Ovary (tissue), 9 donors: Measurements from ENCODE around the gene MORN1. TPM values are rescaled to one million over a fixed set of nuclear protein-coding genes. Genes with fewer than 3 reads are reported as not detected.

Experiments
- DNase-seq, 5 donors: peaks; one replicate each; pipeline ENCODE4 v3.0.0-alpha.2; 2019 to 2020
- H3K27ac ChIP-seq, 2 donors: fragments of 200-600 bp; one replicate each; pipeline versions ENCODE4 v1.5.1 to v1.8.0; 2019 to 2022
- H3K27me3 ChIP-seq: fragments of 200-600 bp; one replicate; pipeline ENCODE4 v1.8.0; 2022
- H3K36me3 ChIP-seq: fragments of 200-600 bp; sonication (generic); one replicate; pipeline ENCODE4 v1.5.1; 2019
- H3K4me1 ChIP-seq: one replicate; pipeline ENCODE4 v1.8.1; 2013; ENCODE audit warnings: mild to moderate bottlenecking, moderate library complexity; ENCODE audit not compliant: insufficient read depth
- H3K4me3 ChIP-seq: fragments of 200-600 bp; sonication (generic); one replicate; pipeline ENCODE4 v1.5.1; 2017
- H3K9me3 ChIP-seq, 2 donors: fragments of 200-600 bp in 1 of 2; sonication (generic) in 1 of 2; one replicate each; pipeline versions ENCODE4 v1.5.1 to v1.8.1; 2013 to 2019; ENCODE audit warnings: mild to moderate bottlenecking in 1 of 2, moderate library complexity in 1 of 2
- EP300 ChIP-seq: sonication (generic); formaldehyde crosslinking; IDR thresholded peaks from one replicate; pipeline ENCODE4 v1.6.1; 2017; ENCODE audit warnings: antibody characterized with exemption
- POLR2A ChIP-seq: fragments of 450-650 bp; IDR thresholded peaks from one replicate; pipeline ENCODE4 v1.6.1; 2017; ENCODE audit warnings: antibody characterized with exemption, mild to moderate bottlenecking, moderate library complexity
- WGBS, 3 donors: extraction: QIAGEN DNeasy Blood & Tissue Kit in 1 of 3; methylation state at CpG; one replicate each; pipeline versions ENCODE4 v1.1.5 to v1.1.7; 2013 to 2017; 5-methylcytosine and 5-hydroxymethylcytosine counted together
- intact Hi-C, 4 donors: fragments of 100-400 bp; cut with DNase I; formaldehyde crosslinking; loops; one replicate each; pipeline versions ENCODE4 v1.11.0 to v1.15.1; 2022 to 2023
- polyA plus RNA-seq, 2 donors: library from polyadenylated mRNA; stranded (reverse); fragments of 200-250 nt in 1 of 2; fragments of 350-450 nt in 1 of 2; fragmentation: Illumina TruSeq in 1 of 2; extraction: RNeasy Lipid Tissue Mini Kit (QIAGEN cat#74804) in 1 of 2; gene quantifications; one replicate each; pipeline ENCODE4 v1.2.3, GENCODE V29; 2013 to 2014
- total RNA-seq, 7 donors: library from RNA; depleted of rRNA in 2 of 7; stranded (reverse); fragments of >200 nt in 2 of 7; fragmentation: NEBNext Ultra II Directional in 3 of 7; extraction: Animal tissue kit (Norgen Biotek cat#: 25700) in 3 of 7; gene quantifications; one replicate each; pipeline versions ENCODE4 v1.1.0 to v1.2.4, GENCODE V29; 2016 to 2023
- TF ChIP-seq, protein P1 (sequence below), 3 donors: fragments of 450-650 bp in 2 of 3; fragments of 200-600 bp in 1 of 3; IDR thresholded peaks; one replicate each; pipeline versions ENCODE4 v1.5.1 to v1.8.0; 2016 to 2022; ENCODE audit warnings: antibody characterized with exemption in 3 of 3, mild to moderate bottlenecking in 1 of 3
- donor health status: DM: no; HTN: no; CAD: no; lungs with moderate emphysema.
- donor health status: DM: no; HTN: no; CAD: no.
- donor health status: Bipolar disorder and iron deficiency.
- donor health status: DM: yes; HTN: yes; CAD: no.
- donor health status: DM: no; HTN: no; CAD: no.
- donor health status: DM: yes; HTN: yes; CAD: no.

The MORN1 gene
- total and polyA plus RNA-seq, 9 donors: 1.7 to 24.2 (median 17.7) TPM

DNA sequence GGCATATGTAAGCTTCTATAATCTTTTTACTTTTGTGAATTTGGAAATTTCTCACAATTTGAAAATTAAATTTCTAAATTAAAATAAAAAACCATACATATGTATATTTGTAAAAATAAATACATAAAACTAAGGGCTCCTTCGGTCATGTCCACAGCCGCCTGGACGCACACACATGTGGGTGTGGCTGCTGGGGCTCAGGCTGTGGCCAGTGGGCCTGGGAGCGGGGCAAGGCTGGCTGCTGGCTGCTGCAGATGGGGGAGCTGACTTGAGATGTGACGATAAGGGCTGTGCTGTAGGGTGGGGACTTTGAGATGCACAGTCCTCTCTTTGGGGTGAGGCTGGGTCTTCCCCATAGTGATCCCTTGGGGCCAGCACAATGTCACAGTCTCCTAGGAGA, 5.1 kb upstream of the MORN1 start:
- H3K36me3 ChIP-seq: no peaks in the 10 kb centered on the region
- WGBS, 3 donors: 92 to 93% (median 92%) methylated on average over 5 of the region's 5 CpGs

DNA sequence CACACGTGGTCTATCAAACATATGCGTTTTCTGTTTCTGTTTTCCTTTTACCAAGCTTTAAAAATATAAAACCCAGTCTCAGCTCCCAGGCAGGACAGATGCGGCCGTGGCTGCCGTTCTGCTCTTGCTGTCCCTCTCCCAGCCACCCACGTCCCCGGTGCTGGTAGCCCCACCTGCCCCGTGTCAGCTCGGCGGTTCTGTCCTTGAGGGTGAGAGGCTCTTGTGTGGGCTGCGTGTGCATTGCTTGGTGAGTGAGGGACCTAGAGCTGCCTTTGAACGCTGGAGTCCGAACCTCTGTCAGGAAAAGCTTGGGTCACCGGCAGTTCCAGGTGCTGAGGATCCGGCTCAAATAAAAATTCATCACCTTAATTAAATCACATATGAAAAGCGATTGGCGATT, 4.7 kb upstream of the MORN1 start:
- Histone ChIP-seq H3K27ac (no peak overlapping the region), H3K4me1 (peaks cover 11% of the 10 kb centered on the region), H3K9me3 (no peaks in the 10 kb centered on the region), H3K4me3 (no peak overlapping the region), H3K27me3 (no peaks in the 10 kb centered on the region), H3K36me3 (no peaks in the 10 kb centered on the region)
- no peak for TF ChIP-seq POLR2A
- TF ChIP-seq, protein P1, sequence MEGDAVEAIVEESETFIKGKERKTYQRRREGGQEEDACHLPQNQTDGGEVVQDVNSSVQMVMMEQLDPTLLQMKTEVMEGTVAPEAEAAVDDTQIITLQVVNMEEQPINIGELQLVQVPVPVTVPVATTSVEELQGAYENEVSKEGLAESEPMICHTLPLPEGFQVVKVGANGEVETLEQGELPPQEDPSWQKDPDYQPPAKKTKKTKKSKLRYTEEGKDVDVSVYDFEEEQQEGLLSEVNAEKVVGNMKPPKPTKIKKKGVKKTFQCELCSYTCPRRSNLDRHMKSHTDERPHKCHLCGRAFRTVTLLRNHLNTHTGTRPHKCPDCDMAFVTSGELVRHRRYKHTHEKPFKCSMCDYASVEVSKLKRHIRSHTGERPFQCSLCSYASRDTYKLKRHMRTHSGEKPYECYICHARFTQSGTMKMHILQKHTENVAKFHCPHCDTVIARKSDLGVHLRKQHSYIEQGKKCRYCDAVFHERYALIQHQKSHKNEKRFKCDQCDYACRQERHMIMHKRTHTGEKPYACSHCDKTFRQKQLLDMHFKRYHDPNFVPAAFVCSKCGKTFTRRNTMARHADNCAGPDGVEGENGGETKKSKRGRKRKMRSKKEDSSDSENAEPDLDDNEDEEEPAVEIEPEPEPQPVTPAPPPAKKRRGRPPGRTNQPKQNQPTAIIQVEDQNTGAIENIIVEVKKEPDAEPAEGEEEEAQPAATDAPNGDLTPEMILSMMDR (IDR thresholded peaks at IDR 0.05): no peak
- TF ChIP-seq EP300: no peak
- WGBS, 3 donors: 66 to 76% (median 70%) methylated on average over 17 of the region's 17 CpGs
- intact Hi-C loops: no loop called here
- no peak for DNase-seq

More for the DNA sequence above, 5.1 kb upstream of the MORN1 start:
- Histone ChIP-seq H3K4me3 (no peak overlapping the region), H3K4me1 (peaks cover 11% of the 10 kb centered on the region), H3K27me3 (no peaks in the 10 kb centered on the region), H3K27ac (no peak overlapping the region), H3K9me3 (no peaks in the 10 kb centered on the region)
- TF ChIP-seq EP300: no peak
- TF ChIP-seq POLR2A: no peak
- TF ChIP-seq, protein P1 (IDR thresholded peaks at IDR 0.05): no peak
- intact Hi-C loops: no loop called here
- DNase-seq: no peak

DNA sequence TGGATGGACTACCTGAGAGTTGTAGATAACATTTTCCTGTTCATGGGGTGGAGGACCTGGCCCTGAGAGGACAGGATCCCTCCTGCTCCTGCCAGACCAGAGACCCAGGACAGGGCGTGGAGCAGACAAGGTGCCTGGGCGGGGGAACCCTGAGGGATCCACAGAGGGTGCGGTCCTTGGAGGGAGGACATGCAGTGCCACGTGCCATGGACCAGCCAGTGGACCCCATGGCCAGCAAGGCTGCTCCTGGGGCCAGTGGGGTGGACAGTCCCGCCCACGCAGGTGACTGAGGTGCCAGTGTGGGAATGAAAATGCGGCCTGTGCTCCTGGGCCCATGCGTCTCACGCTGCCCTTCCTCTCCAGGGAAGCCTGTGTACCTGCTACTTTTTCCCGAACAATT, 3.9 kb upstream of the MORN1 start:
- no peaks in the 10 kb centered on the region for H3K9me3 ChIP-seq
- no peak overlapping the region for H3K27ac ChIP-seq
- 86 to 90% (median 87%) methylated on average over 10 of the region's 10 CpGs for WGBS, 3 donors
- H3K36me3 ChIP-seq: no peaks in the 10 kb centered on the region
- no peaks in the 10 kb centered on the region for H3K27me3 ChIP-seq
- H3K4me3 ChIP-seq: no peak overlapping the region
- TF ChIP-seq POLR2A (no peak), EP300 (no peak)
- TF ChIP-seq, protein P1 (IDR thresholded peaks at IDR 0.05): no peak
- no peak for DNase-seq
- H3K4me1 ChIP-seq: peaks cover 11% of the 10 kb centered on the region
- intact Hi-C loops: no loop called here

DNA sequence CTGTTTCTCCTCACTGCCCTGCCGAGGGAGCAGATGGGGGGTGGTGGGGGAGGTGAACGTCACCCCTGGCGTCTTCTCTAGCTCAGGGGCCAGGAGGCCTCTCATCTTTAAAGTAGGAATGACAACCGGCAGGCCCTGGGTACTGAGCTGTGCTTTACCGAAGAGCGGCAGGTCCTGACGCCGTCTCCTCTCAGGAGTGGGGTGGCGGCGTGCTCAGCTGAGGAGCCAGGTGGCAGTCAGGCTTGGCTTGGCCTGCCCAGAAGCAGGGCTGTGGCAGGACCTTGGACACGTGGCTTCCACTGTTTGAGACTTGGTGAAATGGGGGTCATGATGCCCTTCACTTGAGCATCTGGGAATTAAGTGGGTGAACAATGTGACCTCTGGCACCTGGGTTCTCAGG, 3.4 kb upstream of the MORN1 start:
- peaks cover 11% of the 10 kb centered on the region for H3K4me1 ChIP-seq
- H3K4me3 ChIP-seq: no peak overlapping the region
- TF ChIP-seq, protein P1 (IDR thresholded peaks at IDR 0.05): no peak
- TF ChIP-seq EP300: no peak
- no peak for TF ChIP-seq POLR2A
- no peaks in the 10 kb centered on the region for H3K9me3 ChIP-seq
- WGBS, 3 donors: 69 to 72% (median 70%) methylated on average over 11 of the region's 11 CpGs
- no peak overlapping the region for H3K27ac ChIP-seq
- no peaks in the 10 kb centered on the region for H3K27me3 ChIP-seq
- DNase-seq: no peak
- intact Hi-C loops: no loop called here
- H3K36me3 ChIP-seq: no peaks in the 10 kb centered on the region
